ENCODE data around the gene EIF5B. TPM values are rescaled to one million over a fixed set of nuclear protein-coding genes. Genes with fewer than 3 reads are reported as not detected.

Gene EIF5B
- total RNA-seq, 1 donor from 2014 or later = 105 TPM

DNA sequence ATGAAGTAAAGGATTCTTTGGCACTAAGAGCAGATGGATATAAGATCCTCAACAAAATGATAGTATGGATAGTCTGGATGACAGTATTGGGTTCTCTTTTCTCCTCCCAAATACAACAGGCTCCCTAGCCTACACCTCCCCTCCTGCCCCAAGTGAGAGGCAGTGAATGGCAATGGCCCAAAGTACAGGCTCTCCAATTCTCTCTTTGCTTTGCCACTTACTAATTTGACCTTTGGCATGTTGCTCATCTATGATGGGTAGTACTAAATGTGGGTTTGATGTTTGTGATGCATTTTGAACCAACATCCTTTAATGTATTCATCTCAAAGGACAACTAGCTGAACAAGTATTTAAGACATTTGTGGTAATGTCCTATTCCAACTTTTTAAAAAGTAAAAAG is 65.9 kb downstream of the EIF5B start:
- intact Hi-C loops (cut with DNase I) = loop anchor here (5.0 kb wide), 1 partner anchor 66 kb away; the partner anchor contains the start of genes EIF5B and TXNDC9

GRCh38 chr2:99403524-99403923 is 66.3 kb downstream of the EIF5B start:
- intact Hi-C loops (cut with DNase I) = loop anchor here (5.0 kb wide), 1 partner anchor 66 kb away; the partner anchor contains the start of genes EIF5B and TXNDC9
- no peak for DNase-seq (ENCODE audit: low spot score)

More for the DNA sequence above, 65.9 kb downstream of the EIF5B start:
- DNase-seq (ENCODE audit: low spot score) = no peak

DNA sequence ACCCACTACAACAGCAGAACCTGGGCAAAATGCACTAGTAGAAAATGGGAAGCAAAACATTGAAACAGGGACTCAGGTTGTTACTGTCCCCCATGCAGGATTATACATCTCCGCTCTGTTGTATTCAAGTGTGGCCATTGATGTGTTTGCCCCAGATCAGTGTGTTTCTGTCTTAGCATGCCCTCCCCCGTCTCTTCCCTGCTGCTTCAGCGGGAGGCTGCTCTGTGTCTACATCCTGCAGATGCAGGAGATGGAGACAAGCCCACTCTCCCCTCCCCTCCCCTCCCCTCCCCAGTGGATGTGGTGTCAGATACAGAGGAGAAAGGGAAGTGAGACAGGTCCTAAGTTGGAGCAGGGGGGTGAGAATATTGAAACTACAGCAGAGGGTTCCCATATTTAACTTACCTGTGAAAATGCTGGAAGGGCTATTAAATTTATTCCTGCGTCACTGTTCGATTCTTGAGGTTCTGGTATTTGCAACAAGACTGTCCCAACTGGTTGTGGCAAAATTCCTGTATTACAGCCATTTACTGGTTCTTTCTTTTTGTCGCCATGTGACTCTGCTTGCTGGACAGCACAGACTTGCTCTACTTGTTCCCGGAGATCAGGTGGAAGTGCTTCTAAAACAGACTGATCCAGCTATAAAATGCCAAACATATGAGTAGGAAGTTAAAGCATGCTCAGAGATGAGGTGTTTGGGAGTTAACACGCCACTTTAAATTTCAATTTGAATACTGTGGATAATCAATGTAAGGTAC is 67.0 kb downstream of the EIF5B start:
- no peak for DNase-seq (ENCODE audit: low spot score)
- intact Hi-C loops (cut with DNase I) = loop anchor here (5.0 kb wide), 1 partner anchor 67 kb away; the partner anchor contains the start of genes EIF5B and TXNDC9

DNA sequence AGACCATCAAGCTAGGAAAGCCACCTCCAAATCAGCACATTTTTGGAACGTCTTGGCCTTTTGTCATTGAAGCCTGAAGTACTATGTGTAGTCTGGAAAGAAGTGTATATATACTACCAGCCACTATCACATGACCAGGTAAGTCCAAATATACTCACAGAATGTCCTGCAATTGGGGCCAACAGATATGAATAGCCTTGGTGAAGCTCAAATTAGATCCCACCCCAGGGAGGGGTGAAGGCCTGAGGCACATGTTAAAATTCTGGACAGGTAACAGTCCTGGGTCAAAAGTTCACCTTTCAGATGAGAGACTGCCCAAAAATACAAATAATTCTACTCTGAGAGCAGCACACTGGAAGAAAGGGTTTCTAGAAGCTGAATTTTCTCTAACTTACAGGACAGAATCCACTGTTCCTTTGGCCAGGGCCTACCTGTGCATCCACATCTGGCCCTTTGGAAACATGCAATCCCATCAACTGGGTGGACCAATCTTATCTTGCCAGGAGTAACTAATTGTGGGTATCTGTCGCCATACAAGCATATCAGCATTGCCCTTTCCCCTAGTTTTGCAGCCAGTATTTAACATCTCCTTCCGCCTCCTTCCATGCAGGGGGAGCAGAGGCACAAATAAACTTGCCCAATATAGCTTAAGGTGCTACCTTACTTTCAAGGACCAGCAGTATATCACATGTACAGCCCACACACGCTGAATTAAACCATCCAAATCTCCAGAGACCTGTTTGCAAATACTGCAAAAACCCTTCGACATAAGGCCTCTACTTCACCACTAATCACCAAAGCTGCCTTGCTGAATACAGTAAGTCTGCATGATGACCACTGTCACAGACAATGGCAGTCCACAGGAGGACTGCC is 67.8 kb downstream of the EIF5B start:
- intact Hi-C loops (cut with DNase I) = loop anchor here (5.0 kb wide), 1 partner anchor 68 kb away; the partner anchor contains the start of genes EIF5B and TXNDC9
- DNase-seq (ENCODE audit: low spot score) = no peak

GRCh38 chr2:99406137-99406536 is 68.9 kb downstream of the EIF5B start:
- intact Hi-C loops (cut with DNase I) = no loop called here
- DNase-seq (ENCODE audit: low spot score) = no peak

- intact Hi-C loops (cut with DNase I) = no loop called here
- DNase-seq (ENCODE audit: low spot score) = no peak
These were observed 73.1 kb downstream of the EIF5B start for GRCh38 chr2:99410276-99410675.

DNA sequence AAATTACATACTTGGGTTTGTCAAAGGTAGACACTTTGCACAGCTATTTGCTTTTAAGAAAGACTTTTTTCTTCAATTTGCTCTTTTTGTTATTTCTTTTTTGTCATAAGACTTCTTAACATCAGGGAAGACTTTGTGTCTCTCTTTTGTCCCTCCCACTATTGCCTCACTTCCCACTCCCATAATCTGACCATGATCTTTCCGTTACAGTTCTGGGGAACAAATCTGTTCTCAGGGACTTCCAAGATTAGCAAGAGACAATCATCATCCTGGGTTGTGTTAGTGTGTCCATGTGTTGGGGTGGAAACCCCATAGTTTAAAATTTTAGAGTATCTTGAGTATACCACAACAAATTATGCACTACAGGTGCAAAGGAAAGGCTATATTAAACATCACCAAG is 77.4 kb downstream of the EIF5B start:
- intact Hi-C loops (cut with DNase I) = no loop called here
- no peak for DNase-seq (ENCODE audit: low spot score)

- intact Hi-C loops (cut with DNase I) = no loop called here
- no peak for DNase-seq (ENCODE audit: low spot score)
These were observed 80.2 kb downstream of the EIF5B start for GRCh38 chr2:99417396-99417795.

DNA sequence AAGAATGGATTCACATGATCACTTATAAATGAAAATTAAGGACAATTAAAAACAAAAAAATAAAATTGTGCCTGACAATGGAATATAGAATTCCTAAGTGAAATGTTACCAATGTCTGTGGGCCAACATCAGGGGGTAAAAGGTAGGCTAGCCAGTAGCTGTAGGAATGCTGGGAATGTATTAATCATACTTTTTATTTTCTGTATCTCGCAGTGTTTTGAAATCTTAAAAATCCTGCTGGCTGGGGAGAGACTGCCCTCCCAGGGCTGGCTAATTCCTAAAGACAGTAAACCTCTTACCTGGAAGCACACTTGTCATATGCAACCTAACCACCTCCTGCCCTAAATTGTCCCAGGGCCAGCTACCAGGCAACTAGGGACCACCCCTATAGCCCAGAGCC is 82.8 kb downstream of the EIF5B start:
- intact Hi-C loops (cut with DNase I) = loop anchor here (5.0 kb wide), 1 partner anchor 83 kb away; the partner anchor contains the start of genes EIF5B and TXNDC9
- no peak for DNase-seq (ENCODE audit: low spot score)

DNA sequence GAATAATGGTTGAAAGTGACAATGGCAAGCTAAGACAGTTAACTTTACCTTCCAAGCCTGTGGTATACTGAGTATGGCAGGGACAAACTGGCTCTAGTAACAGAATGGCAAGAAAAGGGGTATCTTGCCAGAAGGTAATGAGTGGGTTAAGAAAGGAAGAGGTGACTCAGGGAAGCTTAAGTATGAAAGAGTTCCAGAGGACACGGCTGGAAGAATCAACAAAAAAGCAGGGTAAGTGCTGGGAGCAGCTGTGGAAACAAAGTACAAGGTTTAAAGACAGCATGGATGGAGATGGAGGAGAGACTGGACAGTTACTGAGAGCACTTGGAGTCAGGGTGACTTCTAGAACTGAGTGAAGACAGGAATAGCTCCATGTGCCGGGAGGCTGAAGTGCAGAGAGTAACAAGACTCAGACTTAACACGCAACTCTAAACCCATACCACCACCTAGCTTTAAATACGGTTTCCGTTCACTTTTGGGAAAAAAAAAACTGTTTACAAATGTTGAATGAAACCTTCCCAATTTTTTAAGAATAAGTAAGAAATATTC is 83.6 kb downstream of the EIF5B start:
- DNase-seq (ENCODE audit: low spot score) = no peak
- intact Hi-C loops (cut with DNase I) = loop anchor here (5.0 kb wide), 1 partner anchor 84 kb away; the partner anchor contains the start of genes EIF5B and TXNDC9

- no peak for DNase-seq (ENCODE audit: low spot score)
- intact Hi-C loops (cut with DNase I) = loop anchor here (5.0 kb wide), 1 partner anchor 84 kb away; the partner anchor contains the start of genes EIF5B and TXNDC9
These were observed 84.3 kb downstream of the EIF5B start for GRCh38 chr2:99421469-99421868.

DNA sequence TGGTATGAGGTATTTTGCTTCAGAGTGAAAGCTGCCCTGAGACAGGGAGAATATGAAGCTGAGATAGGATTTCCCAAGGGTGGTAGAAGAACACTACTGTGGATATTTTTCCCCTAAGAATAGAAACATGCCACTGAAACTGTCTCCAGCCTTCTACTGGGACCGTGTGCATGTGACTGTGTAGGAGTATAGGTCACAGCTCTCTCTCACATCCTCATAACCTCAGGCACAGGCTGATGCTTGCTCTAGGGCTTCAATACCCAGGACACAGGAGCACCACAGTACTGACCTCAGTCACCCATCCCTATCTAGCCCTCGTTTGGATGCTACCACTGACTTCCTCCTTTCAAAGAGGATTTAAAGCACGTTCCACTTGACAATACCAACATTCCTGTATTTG is 85.4 kb downstream of the EIF5B start:
- intact Hi-C loops (cut with DNase I) = loop anchor here (5.0 kb wide), 1 partner anchor 85 kb away; the partner anchor contains the start of genes EIF5B and TXNDC9

DNA sequence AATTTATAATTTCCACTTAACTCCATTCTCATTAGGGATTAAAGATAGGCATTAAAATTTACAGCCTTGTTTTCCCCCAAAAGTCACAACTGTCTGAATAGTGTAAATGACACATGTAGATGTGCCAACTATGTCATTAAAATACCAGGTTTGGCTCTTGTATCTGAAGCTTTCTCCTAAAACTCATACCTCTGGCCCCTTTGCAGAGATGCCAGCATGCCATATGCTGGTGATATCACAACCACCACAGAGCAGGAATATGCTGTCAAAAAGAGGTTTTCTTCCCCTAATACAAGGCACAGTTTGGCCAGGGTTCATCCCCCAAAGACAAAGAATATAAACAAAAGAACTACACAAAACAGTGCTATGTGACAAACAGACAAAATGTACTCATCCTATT is 87.2 kb downstream of the EIF5B start:
- DNase-seq (ENCODE audit: low spot score) = no peak
- intact Hi-C loops (cut with DNase I) = loop anchor here (5.0 kb wide), 1 partner anchor 87 kb away; the partner anchor contains the start of genes EIF5B and TXNDC9

More for the DNA sequence above, 85.4 kb downstream of the EIF5B start:
- no peak for DNase-seq (ENCODE audit: low spot score)

- intact Hi-C loops (cut with DNase I) = no loop called here
- no peak for DNase-seq (ENCODE audit: low spot score)
These were observed 87.8 kb downstream of the EIF5B start for GRCh38 chr2:99425022-99425421.

- intact Hi-C loops (cut with DNase I) = no loop called here
These were observed 93.6 kb downstream of the EIF5B start for GRCh38 chr2:99430614-99431291.

DNA sequence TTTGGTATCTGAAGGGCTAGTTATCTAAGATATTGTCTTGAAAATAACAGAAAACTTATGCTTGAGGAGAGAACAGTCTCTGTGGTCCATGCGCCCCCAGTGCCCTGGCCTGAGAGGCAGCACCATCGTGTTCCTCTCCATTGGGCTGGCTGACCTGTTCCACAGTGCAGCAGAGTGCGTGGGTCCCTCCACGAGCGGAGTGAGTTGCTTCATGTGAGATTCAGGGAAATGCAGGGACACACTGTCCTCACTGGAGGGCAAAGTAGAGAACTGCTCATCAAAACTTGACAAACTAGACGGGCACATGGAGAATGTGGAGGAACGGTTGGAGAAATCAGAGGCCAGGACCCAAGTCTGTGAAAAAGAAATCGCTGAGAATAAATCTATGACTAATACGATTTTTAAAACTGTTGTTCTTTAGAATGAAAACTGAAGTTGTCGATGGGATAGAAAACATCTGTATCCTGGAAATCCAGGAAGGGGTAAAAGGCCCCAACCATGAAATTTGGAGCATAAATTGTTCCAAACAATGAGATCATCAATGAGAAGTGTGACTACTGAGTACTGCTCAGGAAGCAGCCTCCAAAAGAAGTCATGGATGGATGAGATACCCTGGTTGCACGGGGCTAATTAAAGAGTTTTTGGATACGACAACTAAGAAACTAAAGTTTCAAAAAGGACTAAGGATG is 94.5 kb downstream of the EIF5B start:
- intact Hi-C loops (cut with DNase I) = no loop called here

More at GRCh38 chr2:99430614-99431291, 93.6 kb downstream of the EIF5B start:
- DNase-seq (ENCODE audit: low spot score) = no peak

GRCh38 chr2:99433340-99433739 is 96.2 kb downstream of the EIF5B start:
- no peak for DNase-seq (ENCODE audit: low spot score)
- intact Hi-C loops (cut with DNase I) = no loop called here

More for the DNA sequence above, 94.5 kb downstream of the EIF5B start:
- no peak for DNase-seq (ENCODE audit: low spot score)

- intact Hi-C loops (cut with DNase I) = no loop called here
- no peak for DNase-seq (ENCODE audit: low spot score)
These were observed 99.7 kb downstream of the EIF5B start for GRCh38 chr2:99436874-99437273.
